Measurements from ENCODE around the gene RAC2.
A peak's percentile ranks its signal among the peaks of the same experiment; 100 is the strongest.

Gene RAC2

DNA sequence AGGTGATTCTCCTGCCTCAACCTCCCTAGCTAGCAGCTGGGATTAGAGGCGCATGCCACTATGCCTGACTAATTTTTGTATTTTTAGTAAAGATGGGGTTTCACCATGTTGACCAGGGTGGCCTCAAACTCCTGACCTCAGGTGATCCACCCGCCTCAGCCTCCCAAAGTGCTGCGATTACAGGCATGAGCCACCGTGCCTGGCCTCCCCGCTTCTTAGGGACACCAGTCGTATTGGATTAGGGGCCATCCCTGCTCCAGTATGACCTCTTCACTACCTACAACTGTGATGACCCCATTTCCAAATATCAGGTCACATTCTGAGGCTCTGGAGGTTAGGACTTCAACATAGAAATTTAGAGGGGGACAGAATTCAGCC lies 42.6 kb downstream of the RAC2 start:
- DNase-seq: peak; percentile 48

DNA sequence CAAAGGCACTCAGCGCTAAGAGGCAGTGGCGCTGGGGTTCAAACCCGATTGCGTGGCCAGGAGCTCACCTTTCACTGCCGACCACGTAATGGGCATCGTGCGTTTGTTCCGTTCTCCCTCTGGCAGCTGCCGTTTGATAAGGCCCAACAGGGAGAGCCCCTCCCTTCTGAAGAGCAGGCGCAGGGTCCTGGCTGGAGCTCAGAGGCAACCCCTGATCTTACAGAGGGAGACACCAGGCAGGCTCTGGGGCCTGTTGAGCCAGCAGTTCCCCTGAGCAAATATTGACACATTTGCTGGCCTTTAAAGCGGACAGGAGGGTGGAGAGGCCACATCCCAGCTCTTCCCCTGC lies 44.3 kb downstream of the RAC2 start:
- DNase-seq: no peak

DNA sequence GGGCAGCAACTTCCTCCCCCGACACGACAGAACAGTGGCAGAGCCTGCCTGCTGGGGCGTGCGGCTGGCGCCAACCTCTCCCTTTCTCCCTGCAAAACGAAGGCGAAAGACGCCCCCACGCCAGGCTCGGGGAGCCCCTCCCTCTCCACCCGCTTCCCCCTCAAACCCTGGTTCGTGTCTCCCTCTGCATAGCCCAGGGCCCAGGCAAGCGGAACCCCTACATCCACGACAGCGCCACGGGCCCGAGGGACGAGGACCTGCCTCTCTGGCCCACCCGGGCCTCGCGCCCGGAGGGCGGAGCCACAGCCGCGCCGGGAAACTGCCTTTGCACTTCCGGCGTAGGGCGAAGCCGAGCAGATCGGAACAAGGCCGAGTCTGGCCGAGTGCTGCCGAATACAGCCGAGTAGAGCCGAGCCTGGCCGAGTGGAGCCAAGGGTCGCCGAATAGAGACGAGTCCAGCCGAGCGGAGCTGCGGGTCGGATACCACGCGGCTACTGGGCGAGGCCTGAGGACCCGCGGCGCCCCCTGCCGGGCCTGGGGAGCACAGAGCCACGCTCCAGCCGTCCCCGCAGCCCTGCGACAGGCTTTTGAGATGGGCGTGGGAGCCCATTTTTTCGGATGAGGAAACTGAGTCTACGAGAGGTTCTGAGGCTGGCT lies 44.8 kb downstream of the RAC2 start:
- DNase-seq: peak; percentile 100

DNA sequence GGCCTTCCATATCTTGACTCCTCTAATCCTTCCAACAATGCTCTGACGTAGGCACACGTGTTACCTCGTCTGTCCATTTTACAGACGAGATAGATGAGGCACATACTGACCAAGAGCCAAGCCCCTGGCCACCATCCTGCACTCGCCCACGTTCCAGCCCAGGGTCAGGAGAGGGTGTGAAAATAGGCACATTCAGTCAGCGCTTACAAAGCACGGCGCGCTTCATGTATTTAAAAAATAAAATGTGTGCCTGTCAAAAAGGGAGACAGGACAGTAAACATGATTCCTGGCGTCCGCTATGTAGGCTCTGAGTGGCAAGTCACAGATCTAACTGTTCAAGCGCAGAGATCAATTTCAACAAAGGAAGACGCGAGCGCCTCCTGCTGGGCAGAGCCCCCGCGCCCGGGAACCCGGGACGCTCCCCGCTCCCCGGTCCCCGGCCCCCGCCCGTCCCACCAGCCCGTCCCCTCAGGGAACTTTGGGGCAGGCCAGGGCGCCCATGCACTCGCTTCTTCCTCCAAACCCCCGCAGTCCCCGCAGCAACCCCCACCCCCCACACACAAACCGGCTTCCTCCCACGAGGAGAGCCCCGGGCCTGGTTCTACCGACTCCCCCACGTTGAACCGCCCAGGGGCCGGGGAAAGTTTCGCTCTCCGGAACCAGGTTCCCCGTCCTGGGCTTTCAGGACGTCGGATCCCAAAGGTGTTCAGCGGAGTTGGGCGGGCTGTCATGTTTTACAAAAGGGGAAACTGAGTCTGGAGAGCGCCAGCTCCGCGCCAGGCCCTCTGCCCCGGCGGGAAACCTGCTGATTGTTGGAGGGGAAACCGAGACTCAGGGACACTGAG lies 45.6 kb downstream of the RAC2 start:
- DNase-seq: peak; percentile 97

DNA sequence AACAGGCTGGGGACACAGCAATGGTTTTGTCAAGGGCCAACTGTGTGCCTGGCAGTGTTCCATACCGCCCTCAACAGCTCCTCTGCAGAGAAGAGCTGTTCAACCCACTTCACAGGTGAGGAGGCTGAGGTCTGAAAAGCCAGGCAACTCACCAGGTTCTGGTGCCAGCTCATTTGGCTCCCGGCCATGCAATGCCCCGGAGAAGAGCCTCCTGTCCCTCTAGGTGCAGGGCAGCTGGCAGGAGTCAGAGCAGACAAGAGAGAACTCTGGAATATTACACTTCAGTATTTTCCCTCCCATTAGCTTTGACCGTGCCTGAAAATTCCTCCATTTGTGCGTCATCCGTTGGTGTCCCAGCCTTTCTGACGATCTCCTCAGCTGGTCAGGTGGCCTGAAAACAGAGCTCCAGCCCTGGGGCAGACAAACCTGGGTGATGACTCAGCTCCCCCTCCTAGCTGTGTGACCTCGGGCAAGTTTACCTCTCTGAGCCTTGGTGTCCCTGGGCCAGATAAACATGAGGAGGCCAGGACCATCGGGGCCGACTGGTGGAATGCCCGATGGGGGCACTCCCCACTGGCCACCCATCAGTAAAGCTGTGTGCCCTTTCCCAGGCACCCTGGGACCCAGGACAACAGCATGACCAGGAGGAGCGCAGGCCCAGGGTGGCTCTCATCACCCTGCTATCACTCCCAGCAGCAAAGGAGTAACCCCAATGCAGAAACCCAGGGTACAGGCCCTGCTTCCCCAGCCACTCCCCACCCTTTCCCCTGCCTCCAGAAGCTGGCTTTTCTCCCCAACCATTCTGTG lies 46.4 kb downstream of the RAC2 start:
- peak; percentile 63 for DNase-seq

DNA sequence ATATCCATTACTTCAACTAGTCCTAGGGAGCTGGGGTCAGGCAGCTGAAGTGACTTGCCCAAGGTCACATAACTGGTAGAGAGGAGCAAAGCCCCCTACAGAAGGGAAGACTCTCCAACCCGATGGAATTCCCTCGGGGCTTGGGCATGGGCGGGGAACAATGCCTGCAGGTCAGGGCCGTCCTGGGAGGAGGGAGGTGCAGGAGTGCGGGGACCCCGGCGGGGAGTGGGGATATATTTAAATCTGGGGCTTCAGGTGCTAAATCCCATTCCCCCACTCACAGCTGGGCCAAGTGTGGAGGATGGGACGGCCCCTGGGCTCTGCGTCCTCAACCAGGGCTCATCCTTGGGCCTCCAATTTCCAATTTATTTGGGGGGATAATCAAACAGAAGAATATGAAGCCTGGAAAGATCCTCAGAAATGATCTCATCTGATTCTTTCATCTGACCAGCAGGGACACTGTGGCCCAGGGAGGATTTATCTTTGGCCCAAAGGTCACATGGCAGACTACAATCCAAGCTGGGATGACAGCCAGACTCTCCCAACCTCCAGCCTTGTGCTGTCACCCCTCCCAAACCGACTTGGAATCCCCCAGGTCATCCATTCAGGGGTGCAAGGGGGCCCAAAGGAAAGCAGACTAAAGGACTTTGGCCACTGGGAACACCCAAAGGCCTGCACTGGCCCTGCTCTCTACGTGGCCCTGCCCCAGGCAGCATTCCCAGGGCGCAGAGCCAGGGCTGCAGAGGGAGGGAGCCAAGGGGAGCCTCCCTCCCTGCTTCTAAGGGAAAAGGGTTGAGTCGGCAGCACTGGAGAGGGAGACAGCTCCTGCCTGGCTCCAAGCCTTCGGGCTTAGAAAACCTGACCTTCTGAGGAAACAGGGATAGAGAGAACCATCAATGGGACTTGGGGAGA lies 47.3 kb downstream of the RAC2 start:
- peak; percentile 58 for DNase-seq

DNA sequence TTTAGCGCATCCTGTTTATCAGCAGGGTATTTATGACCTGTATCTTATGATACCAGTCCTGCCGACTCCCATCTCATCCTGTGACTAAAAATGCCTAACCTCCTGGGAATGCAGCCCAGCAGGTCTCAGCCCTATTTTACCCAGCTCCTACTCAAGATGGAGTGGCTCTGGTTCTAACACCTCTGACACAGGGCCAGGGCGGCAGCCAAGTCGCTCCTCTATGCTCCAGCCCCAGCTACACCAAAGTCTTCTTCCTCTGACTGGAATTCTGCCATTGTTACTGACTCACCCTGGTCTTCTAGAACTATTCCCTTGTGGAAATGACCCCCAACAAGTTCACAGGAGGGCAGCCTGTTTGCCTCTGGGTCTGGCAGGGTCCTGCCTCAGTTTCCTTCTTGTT lies 48.1 kb downstream of the RAC2 start:
- DNase-seq: peak; percentile 50

DNA sequence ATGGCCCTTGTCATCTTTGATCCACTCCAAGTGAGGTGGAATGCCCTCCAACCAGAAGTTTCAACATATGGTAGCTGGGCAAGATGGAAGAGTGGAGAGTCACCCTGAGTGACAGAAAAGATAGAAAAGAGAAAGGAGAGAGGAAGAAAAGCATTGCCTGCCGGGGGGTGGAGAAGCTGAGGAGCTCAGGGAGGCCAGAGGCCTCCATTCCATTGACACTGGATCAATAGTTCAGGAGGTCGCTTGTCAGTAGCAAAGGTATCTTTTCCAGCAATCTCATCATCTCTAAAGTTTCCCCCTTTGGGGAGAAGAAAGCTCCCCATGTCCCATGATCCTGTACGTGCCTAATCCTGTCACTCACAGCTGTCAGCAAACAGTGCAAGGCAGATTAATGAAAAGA lies 49.3 kb downstream of the RAC2 start:
- no peak for DNase-seq

DNA sequence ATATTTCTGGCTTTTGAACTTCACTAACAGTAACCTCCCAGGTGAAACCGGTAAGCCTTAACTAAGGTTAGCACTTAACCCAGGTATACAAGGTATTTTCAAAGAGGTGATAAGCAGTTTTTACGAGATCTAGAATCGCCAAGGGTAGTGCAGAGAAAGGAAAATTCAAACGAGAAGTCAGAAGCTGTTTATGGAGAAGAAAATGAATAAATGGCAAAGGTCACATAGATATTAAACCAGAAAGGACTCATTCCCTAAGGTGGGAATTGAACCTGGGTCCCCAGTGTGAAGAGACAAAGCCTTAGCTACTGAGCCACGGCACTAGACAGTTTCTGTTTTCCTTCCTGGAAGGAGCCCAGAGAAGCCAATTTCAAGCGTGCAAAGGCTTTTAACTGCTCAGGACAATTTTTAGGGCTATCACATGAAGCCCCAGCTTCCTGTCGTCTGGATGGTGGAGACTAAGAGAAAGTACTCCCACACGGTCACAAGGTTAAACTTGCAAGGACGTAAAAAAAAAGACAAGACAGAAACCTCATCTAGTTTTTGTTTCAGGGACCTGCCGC lies 50.4 kb downstream of the RAC2 start:
- DNase-seq: peak; percentile 65

DNA sequence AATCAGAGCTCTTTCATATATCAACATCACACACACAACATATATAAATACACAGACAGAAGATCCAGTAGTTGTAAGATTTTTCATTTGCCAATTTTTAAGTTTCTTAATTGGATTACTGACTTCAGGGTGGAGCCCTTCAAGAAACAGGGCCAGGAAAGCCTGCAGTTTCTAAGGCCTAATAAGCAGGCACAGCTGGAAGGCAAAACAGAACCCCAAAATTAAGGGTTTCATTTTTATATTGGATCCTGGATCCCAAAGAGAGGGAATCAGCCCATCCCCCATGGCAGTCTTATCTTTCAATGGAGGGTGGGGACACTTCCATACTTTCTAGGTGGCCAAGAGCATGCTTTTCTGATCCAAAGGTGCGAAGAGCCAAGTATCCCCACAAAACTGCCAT lies 51.3 kb downstream of the RAC2 start:
- no peak for DNase-seq

DNA sequence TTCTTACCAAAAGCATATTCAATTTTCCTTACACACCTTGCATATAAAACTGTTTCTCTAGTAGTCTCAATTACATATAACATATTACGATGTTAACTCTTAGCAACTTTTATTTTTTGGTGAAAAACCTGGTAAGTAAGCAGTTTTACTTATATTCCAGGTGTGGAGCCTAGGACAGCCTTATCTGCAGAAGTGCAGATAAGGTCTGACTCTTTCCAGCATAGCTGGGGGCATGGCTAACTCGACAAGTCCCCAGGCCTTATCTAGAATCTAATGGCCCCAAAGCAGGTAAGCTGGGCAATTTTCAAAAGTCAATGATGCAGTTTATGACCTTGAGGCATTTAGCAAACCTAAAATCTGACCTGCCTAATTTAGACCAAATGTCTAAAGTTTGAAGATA lies 51.9 kb downstream of the RAC2 start:
- no peak for DNase-seq

DNA sequence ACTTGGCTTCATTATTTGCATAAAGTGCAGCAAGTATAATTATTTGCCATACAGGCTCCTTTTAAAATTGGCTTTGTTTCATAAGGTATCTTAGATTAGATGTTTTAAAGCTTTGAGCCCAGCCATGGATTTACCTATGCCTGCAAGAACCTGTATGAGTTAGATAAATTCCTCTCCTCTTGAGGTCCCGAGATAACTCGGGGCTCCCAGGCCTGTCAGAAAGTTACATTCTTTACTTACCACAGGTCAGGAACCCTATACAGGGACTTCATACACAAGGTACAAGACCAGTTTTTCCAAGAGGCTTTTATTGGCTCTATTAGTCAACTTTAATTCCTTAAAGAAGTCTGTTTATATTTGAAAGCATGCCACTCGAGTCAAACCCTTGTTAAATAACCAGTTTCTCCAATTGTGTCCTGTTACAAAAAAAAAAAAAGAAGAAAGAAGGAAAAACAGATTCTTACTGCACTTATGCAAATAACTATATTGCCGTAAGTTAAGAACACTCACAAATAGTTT lies 53.7 kb downstream of the RAC2 start:
- DNase-seq: no peak

DNA sequence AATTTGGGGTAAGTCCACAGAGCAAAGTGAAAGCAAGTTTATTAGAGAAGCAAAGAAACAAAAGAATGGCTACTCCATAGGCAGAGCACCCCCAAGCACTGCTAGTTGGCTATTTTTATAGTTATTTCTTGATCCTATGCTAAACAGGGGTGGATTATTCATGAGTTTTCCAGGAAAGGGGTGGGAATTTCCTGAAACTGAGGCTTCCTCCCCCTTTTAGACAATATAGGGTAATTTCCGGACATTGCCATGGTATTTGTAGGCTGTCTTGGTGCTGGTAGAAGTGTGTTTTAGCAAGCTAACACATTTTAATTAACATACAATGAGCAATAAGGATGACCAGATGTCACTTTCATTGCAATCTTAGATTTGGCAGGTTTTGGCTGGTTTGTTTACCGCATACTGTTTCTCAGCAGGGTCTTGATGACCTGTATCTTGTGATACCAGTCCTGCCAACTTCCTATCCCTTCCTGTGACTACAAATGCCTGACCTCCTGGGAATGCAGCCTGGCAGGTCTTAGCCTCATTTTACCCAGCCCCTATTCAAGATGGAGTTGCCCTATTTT lies 55.1 kb downstream of the RAC2 start:
- no peak for DNase-seq

DNA sequence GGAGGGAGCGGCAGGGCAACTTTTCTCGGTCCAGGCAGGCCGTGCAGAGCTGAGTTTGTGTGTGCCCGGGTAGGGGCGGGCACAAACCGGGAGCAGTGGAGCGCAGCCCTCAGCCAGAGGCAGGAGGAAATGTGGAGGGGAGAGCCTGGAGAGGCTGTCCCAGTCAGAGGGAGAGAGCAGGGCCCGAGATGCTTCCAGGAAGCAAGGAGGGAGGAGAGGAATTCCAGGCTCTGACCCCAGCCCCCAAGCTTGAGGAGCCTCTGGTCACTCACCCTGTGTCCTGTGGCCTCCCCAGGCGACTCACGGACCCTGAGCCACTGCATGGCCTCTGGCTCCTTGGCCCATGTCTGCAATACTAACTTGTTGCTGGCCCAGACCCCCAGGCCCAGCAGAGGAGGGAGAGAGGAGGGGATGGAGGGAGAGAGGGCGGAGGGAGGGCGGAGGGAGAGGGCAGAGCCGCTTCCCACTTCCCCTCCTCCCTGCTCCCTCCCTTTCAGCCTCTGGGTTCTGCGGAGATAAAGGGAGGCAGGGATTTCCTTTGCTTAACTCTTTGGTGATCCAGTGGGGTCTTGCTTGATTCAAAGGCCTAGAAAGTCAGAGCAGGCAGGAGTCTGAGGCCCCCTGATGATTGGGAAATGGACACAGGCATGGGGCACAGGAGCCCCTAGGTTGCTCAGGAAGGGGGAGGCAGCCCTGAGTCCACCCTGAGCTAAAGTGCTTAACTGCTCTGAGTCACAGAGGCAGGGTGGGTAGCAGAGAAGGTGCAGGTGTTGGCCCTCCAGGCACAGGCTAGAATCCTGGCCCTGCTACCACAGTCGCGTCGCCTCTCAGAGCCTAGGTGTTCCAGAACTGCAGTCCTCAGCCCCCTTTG lies 55.9 kb downstream of the RAC2 start, which contains the start of gene C1QTNF6:
Gene C1QTNF6 (minus strand): TSS at position 357 of the 871 bp plus-strand sequence. CDS start 34 bp downstream, at position 323.
- no peak for DNase-seq

DNA sequence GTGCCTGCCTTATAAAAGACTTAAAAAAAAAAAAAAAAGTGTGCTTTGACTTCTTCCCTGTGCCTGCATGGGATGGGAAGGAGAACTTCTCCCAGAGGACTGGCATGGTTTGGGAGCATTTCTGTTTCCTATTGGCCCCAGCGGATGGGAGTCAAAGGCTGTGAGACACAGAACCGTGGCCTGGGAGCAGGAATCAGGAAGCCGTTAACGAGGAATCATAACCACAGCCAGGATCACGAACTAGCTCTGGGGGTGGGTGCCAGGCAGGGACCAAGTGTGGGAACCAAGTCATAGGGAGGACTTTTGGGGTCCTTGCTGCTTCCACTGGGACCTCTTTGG lies 56.5 kb downstream of the RAC2 start:
- no peak for DNase-seq

DNA sequence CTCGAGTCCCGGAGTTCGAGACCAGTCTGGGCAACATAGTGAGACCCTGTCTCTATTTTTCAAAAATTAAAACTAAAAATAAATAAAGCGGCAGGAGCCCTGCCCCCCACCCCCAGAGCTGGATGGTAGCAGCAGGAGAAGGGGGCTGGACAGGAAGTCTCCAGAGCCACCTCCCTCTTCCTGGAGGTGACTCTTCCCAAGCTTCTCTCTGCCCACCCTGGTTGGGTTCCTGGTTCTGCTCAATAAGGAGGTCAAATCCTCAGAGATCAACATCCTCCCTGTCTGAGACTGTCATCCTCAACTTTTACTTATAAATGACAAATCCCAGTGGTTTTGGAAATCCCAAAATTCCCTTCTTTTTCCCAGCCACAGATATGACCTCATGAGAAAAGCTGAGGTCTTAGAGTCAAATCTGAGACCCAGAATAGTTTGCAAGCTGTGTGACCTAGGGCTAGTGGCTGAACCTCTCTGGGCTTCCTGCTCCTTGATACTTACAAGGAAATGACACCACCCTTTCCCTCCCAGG lies 57.0 kb downstream of the RAC2 start:
- no peak for DNase-seq

DNA sequence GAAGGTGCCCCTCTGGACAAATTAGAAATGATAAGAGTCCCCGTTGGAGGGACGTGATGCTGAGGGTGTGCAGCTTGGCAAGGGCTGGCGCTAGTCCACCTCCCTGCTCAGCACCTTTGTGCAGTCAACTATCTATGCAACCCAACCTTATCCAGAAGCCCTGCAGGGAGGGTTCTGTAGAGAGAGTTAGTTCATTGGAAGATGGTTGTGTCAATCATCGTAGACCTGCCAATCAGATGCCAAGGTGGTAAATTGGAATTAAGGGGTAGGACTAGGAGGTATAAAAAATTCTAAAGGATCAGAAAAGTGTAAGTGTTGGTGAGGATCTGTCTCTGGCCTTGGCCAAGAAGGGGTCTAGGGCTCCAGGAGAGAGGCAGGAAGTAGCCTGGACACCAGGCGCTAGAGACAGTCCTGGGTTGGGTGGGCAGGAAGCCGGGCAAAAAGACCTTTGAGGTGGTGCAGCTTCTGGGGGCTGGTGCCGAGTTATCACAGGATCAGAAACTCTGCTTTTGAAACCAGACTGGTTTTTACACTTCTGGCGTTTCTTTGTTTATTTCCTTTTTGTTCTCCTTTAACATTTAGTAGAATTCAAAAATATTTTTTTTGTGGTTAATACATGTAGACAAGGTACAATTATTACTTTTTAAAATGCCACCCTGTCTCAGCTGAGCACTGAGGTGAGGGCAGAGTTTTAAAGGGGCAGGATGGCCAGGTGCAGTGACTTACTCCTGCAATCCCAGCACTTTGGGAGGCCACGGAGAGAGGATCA lies 57.7 kb downstream of the RAC2 start:
- DNase-seq: peak; percentile 78

DNA sequence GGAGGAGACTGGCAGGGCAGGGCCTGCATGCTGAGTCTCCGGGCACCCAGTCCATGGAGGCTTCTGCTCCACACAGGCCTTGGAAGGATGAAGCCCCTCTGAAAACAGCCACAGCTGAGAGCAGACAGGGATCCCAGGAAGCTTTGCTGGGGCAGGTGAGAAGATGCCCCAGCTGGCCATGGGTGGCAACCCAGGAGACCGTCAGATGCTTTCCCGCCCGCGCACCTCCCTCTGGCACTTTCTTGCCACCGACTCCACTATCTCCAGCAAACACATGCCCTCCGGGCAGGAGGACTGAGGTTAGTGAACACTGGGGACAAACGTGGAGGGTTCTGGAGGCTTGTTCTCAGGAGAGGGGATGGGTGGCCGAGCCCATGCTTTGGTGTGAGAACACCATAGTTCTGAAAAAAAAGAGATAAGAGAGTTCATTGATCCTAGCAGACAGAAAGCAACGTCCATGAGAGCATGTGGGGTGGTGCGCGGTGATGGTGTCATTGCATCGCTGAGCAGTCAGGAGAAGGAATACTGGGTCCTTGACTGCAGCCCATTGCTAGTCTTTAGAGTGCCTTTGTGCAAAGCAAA lies 58.3 kb downstream of the RAC2 start:
- DNase-seq: no peak

DNA sequence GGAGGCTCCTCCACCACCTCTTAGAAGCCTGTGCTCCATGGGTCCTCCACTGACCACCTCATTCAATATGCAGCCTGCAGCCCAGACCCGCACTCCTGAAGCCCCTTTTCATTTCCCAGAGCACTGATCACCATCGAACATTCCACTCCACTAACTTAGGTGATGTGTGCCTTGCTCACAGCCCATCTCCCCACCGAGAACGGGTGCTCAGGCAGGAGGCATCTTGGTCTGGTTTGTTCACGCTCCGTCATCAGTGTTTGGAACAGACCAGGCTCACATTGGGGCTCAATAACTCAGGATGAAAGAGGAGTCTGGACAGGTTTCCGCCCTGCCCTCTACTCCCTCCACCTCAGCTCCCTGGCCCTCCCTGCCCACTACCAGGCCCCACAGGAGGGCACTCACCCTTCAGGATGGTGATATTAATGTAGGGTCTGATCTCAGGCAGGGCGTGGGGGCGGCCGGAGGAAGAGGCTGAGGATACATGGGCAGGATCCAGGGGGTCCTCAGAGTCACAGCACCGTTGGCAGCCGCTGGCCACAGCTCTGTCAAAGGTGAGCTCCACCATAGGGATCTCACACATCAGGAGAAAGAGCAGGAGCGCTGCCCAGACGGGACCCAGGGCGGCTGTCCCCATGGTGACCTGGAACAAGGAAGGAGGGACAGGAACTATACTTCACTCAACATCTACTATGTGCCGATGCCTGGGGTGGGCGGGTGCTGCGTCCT lies 59.1 kb downstream of the RAC2 start:
- no peak for DNase-seq

All from activated effector memory CD4-positive, alpha-beta T cell treated with anti-CD3 and anti-CD28 coated beads, Interleukin-2, amount 50 U/mL, for 16 hours (primary cell).